Muscle layer of colon (tissue), 2 donors: Measurements from ENCODE around the gene HSPA2.
"Not testable (repeated sequence)": the region's sequence is repeated elsewhere in the genome, so short reads cannot be mapped to it uniquely, and the experiment has no call there.

ENCODE experiments used
- H3K27ac ChIP-seq: one replicate; pipeline ENCODE4 v1.7.0; 2013; ENCODE audit warnings: low read depth, mild to moderate bottlenecking, low read length, moderate library complexity
- H3K27me3 ChIP-seq, 2 donors: one replicate each; pipeline ENCODE4 v1.7.0; 2013; ENCODE audit warnings: low read length in 2 of 2, mild to moderate bottlenecking in 2 of 2; ENCODE audit not compliant: insufficient read depth in 2 of 2, control insufficient read depth in 1 of 2
- H3K36me3 ChIP-seq: one replicate; pipeline ENCODE4 v1.7.0; 2013; ENCODE audit warnings: mild to moderate bottlenecking, low read length; ENCODE audit not compliant: insufficient read depth
- H3K4me1 ChIP-seq: one replicate; pipeline ENCODE4 v1.7.0; 2013; ENCODE audit warnings: mild to moderate bottlenecking, low read length; ENCODE audit not compliant: insufficient read depth
- H3K4me3 ChIP-seq, 2 donors: one replicate each; pipeline ENCODE4 v1.7.0; 2013; ENCODE audit warnings: low read length in 2 of 2, low read depth in 1 of 2, mild to moderate bottlenecking in 1 of 2, moderate library complexity in 1 of 2
- H3K9ac ChIP-seq: one replicate; pipeline ENCODE4 v1.7.0; 2013; ENCODE audit warnings: low read length
- H3K9me3 ChIP-seq: one replicate; pipeline ENCODE4 v1.7.0; 2013; ENCODE audit warnings: mild to moderate bottlenecking, low read length
- donor health status: abdominal sarcoma.
- donor health status: Adenocarcinoma of cecum.

Gene HSPA2

DNA sequence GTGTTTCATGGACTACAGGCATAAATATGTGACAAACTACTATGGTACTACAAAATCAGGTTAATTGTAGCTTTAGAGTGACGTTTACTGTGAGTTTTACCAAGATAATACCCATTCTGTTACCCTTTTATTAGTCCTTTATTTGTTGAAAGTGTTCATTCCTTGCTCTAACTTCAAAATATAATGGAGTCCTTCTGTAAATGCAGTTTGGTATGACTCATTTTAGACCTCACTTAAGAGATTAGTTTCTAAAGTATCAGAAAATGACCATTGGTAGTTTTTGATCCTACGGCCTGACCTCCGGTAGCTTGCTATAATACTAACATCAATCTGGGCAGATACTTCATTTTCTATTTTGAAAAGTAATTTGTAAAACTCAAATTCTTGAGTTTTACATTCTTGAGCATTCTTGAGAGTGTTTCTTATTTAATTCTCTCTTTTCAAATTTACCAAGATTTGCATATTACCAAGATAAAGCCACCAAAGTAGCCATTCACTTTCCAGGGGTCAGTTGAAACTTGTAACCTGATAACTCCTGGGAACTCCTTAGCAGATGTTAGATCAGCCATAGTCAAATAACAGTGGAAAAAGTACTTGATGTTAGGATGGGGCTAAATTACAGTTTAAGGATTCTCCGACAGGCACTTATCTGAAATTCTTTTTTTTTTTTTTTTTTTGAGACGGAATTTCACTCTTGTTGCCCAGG, 4.2 kb downstream of the HSPA2 start:
- Histone ChIP-seq H3K27me3 (no peaks in the 10 kb centered on the region), H3K9me3 (no peaks in the 10 kb centered on the region), H3K27ac (no peak overlapping the region), H3K36me3 (no peaks in the 10 kb centered on the region), H3K4me3 (peak overlapping the region in 1 of 2 donors; percentile 32), H3K9ac (no peak overlapping the region), H3K4me1 (peaks cover 8% of the 10 kb centered on the region)

DNA sequence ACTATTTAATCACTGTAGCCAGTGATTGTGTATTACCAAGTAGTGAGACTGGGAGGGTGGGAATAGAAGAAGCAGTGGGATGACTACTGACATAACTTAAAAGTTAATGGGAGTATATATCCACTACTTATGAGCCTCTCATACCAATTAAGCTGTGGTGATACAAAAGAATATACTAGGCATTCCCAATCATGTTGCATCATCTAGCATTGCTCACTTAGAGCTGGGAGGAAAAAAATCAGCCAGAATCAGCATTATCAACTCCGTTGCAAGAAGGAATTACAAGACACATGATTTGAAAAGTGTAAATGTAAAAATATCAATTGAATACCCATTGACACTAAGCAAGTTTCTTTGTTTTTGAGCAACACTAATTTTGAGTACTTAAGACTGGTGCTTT, 8.5 kb downstream of the HSPA2 start:
- H3K4me3 ChIP-seq = no peak overlapping the region

GRCh38 chr14:64549791-64550620, 9.5 kb downstream of the HSPA2 start, which contains the start of gene PPP1R36:
Gene PPP1R36, plus strand, starts transcription at chr14:64549961. Its CDS starts 37 bp downstream, at chr14:64549998.
- H3K27ac ChIP-seq = peak within 1 kb of the TSS; percentile 43
- H3K9me3 ChIP-seq = no peaks in the 10 kb centered on the region
- H3K36me3 ChIP-seq = no peaks in the 10 kb centered on the region
- peaks cover 13% of the 10 kb centered on the region for H3K4me1 ChIP-seq
- H3K27me3 ChIP-seq = no peaks in the 10 kb centered on the region
- peak within 1 kb of the TSS; percentile 12 to 24 for H3K4me3 ChIP-seq
- no peak within 1 kb of the TSS for H3K9ac ChIP-seq

More for the DNA sequence above, 8.5 kb downstream of the HSPA2 start:
- Histone ChIP-seq H3K36me3 (no peaks in the 10 kb centered on the region), H3K27ac (no peak overlapping the region), H3K27me3 (no peaks in the 10 kb centered on the region), H3K9me3 (no peaks in the 10 kb centered on the region), H3K4me1 (peaks cover 13% of the 10 kb centered on the region), H3K9ac (no peak overlapping the region)

DNA sequence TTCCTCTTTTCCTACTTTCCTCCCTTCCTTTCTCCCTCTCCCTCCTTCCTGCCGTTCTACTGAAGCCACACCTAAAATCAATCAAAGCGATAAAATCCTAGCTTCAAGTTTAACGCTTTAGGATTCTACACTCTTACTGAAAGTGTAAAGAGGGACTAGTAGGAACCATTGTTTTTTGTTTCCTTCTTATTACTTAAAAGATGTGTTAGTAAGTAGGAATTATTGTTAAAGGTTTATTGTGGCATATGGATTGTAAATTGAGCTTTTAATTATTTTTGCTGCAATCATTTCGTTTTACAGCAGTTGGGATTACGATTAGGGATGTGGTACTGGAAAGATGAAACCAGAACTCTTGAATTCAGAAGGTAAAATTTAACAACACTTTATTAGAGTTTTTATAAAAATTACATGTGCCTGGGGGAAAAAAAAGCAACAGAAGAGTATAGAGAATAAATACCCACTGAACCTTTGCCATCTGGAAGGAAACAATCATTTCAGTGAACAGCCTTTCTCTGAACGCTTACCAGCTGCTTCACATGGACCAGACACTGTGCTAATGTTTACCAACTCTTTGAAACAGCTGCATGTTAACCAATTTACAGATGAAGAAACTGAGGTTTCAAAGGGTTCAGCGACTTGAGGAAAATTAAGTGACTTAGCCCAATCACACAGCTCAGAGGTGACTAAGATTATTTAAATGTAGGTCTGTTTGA, 10.2 kb downstream of the HSPA2 start:
- Histone ChIP-seq H3K9ac (no peak overlapping the region), H3K36me3 (no peaks in the 10 kb centered on the region), H3K27ac (no peak overlapping the region), H3K9me3 (no peaks in the 10 kb centered on the region), H3K4me3 (no peak overlapping the region), H3K4me1 (peaks cover 13% of the 10 kb centered on the region), H3K27me3 (no peaks in the 10 kb centered on the region)

GRCh38 chr14:64554556-64554955, 14.0 kb downstream of the HSPA2 start:
- Histone ChIP-seq H3K4me1 (peaks cover 7% of the 10 kb centered on the region), H3K9ac (no peak overlapping the region), H3K9me3 (no peaks in the 10 kb centered on the region), H3K4me3 (no peak overlapping the region), H3K27me3 (no peaks in the 10 kb centered on the region), H3K27ac (no peak overlapping the region), H3K36me3 (no peaks in the 10 kb centered on the region)

- H3K36me3 ChIP-seq = no peaks in the 10 kb centered on the region
- no peaks in the 10 kb centered on the region for H3K9me3 ChIP-seq
- no peak overlapping the region for H3K4me3 ChIP-seq
- H3K4me1 ChIP-seq = no peaks in the 10 kb centered on the region
- no peak overlapping the region for H3K27ac ChIP-seq
- no peak overlapping the region for H3K9ac ChIP-seq
- no peaks in the 10 kb centered on the region for H3K27me3 ChIP-seq
Observed at GRCh38 chr14:64556526-64556925, 16.0 kb downstream of the HSPA2 start.

DNA sequence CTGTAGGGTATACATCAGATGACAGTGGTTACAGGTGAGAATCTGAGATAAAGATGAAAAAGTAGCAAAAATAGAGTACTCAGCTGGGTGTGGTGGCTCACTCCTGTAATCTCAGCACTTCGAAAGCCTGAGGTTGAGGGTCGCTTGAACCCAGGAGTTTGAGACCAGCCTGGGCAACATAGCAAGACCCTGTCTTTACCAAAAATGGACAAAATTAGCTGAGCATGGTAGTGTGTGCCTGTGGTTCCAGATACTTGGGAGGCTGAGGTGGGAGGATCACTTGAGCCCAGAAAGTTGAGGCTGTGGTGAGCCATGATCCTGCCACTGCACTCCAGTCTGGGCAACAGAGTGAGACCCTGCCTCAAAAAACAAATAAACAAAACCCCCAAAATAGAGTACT, 17.7 kb downstream of the HSPA2 start:
- not testable (repeated sequence) for H3K9me3 ChIP-seq, H3K9ac ChIP-seq, H3K27ac ChIP-seq, H3K4me3 ChIP-seq, H3K27me3 ChIP-seq, H3K36me3 ChIP-seq, H3K4me1 ChIP-seq

DNA sequence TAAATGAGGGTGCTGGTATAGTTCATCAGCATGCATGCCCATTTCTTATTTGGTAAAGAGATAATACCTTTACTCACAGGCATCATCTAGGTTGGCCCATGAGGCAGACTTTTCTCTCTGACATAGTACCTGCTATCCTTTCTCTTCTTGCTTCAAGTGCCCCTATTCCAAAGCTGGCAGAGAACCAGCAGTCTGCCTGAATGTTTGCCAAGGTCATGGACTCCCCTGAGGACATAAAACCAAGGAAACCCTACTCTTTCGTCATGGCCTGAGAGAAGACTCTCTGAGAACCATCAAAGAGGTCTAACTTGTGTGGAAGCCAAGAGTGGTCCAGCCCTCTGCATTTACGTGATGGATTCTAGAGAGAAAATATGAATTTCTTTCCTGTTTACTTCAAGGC, 21.1 kb downstream of the HSPA2 start:
- Histone ChIP-seq H3K36me3 (no peaks in the 10 kb centered on the region), H3K4me1 (peaks cover 4% of the 10 kb centered on the region)

GRCh38 chr14:64562436-64562835, 21.9 kb downstream of the HSPA2 start:
- H3K4me3 ChIP-seq = no peak overlapping the region
- no peaks in the 10 kb centered on the region for H3K36me3 ChIP-seq
- H3K27ac ChIP-seq = no peak overlapping the region
- no peaks in the 10 kb centered on the region for H3K27me3 ChIP-seq
- H3K9me3 ChIP-seq = no peaks in the 10 kb centered on the region
- H3K4me1 ChIP-seq = peaks cover 11% of the 10 kb centered on the region
- H3K9ac ChIP-seq = no peak overlapping the region

More for the DNA sequence above, 21.1 kb downstream of the HSPA2 start:
- no peaks in the 10 kb centered on the region for H3K27me3 ChIP-seq
- H3K4me3 ChIP-seq = no peak overlapping the region
- no peak overlapping the region for H3K9ac ChIP-seq
- H3K9me3 ChIP-seq = no peaks in the 10 kb centered on the region
- no peak overlapping the region for H3K27ac ChIP-seq

GRCh38 chr14:64563696-64564095, 23.2 kb downstream of the HSPA2 start:
- Histone ChIP-seq H3K36me3 (no peaks in the 10 kb centered on the region), H3K4me3 (no peak overlapping the region), H3K4me1 (peaks cover 18% of the 10 kb centered on the region), H3K27ac (no peak overlapping the region), H3K27me3 (no peaks in the 10 kb centered on the region), H3K9me3 (no peaks in the 10 kb centered on the region), H3K9ac (no peak overlapping the region)

DNA sequence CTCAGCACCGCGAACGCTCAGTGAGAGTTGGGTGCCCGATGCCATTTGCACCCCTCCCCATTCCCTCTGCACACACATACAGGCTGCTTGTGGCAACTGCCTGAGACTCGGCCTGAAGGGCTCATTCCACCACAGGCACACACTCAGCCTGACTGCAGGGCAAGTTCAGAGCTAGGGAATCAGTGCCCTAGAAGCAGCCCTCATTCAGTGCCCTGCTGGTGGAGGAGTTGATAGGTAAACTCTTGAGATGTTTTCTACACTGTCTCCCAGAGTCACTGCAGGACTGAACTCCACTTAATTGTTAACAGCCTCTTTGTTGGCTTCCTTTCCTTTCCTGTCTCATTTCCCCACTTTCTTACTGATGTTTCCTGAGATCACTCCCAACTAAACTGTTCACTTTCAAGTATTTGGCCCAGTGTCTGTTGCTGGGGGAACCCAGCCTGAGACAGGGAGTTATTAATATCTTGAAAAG, 26.1 kb downstream of the HSPA2 start:
- Histone ChIP-seq H3K9ac (no peak overlapping the region), H3K27ac (peak overlapping the region; percentile 61), H3K36me3 (no peaks in the 10 kb centered on the region), H3K4me3 (no peak overlapping the region), H3K4me1 (peaks cover 27% of the 10 kb centered on the region), H3K27me3 (no peaks in the 10 kb centered on the region), H3K9me3 (no peaks in the 10 kb centered on the region)
